SK-N-SH (cell line): ENCODE data around the gene DLG1. TPM values are rescaled to one million over a fixed set of nuclear protein-coding genes. Genes with fewer than 3 reads are reported as not detected.

Experiments used
- CTCF ChIA-PET: fragments of 300-600, 350-600 bp; formaldehyde crosslinking; extraction: SDS; loops from one replicate; lab custom pipeline; 2021; lab: Yijun Ruan, JAX
- POLR2A ChIA-PET: fragments of 350-600 bp; sonication (Branson Sonifier 250); formaldehyde crosslinking; extraction: SDS; loops from one replicate; lab custom pipeline; 2020; ENCODE audit warnings: antibody characterized with exemption, inconsistent platforms; lab: Yijun Ruan, JAX
- DNase-seq: peaks from one replicate; pipeline ENCODE4 v3.0.0; 2012
- H2AFZ ChIP-seq: fragments of 200-600 bp; sonication (generic); 2 replicates; pipeline ENCODE4 v1.8.1; 2016; ENCODE audit warnings: antibody characterized with exemption, mild to moderate bottlenecking, low read depth
- H3F3A ChIP-seq: fragments of 200-600 bp; sonication (generic); replicated peaks from 2 replicates; pipeline ENCODE3; 2016; ENCODE audit warnings: antibody characterized with exemption, mild to moderate bottlenecking; ENCODE audit not compliant: insufficient read depth
- H3K27ac ChIP-seq, 2 experiments: fragments of 200-500 bp in 1 of 2; fragments of 200-600 bp in 1 of 2; sonication (Bioruptor generic) in 1 of 2; sonication (generic), shearing (Covaris generic) in 1 of 2; 2 replicates each; pipeline versions ENCODE4 v1.5.1 to v1.6.1; 2014 to 2016; ENCODE audit warnings: low read depth in 2 of 2, inconsistent platforms in 1 of 2, low read length in 1 of 2, mild to moderate bottlenecking in 1 of 2, mixed read lengths in 1 of 2
- H3K27me3 ChIP-seq: fragments of 200-600 bp; sonication (generic), shearing (Covaris generic); 2 replicates; pipeline ENCODE4 v1.6.1; 2016; ENCODE audit warnings: mixed run types; ENCODE audit not compliant: insufficient read depth
- H3K36me3 ChIP-seq, 2 experiments: fragments of 200-500 bp in 1 of 2; fragments of 200-600 bp in 1 of 2; sonication (Bioruptor generic) in 1 of 2; sonication (generic) in 1 of 2; replicated peaks in 1 of 2; 2 replicates each; pipeline versions ENCODE3 to v1.5.1; 2014 to 2016; ENCODE audit warnings: low read length in 1 of 2, mild to moderate bottlenecking in 1 of 2; ENCODE audit not compliant: insufficient read depth in 2 of 2, control insufficient read depth in 1 of 2
- H3K4me1 ChIP-seq, 2 experiments: fragments of 200-500 bp in 1 of 2; fragments of 200-600 bp in 1 of 2; sonication (Bioruptor generic) in 1 of 2; sonication (generic), shearing (Covaris generic) in 1 of 2; 2 replicates each; pipeline versions ENCODE4 v1.5.1 to v1.6.1; 2014 to 2016; ENCODE audit warnings: low read depth in 1 of 2, low read length in 1 of 2, mixed run types in 1 of 2; ENCODE audit not compliant: insufficient read depth in 2 of 2, control insufficient read depth in 1 of 2
- H3K4me2 ChIP-seq: fragments of 200-600 bp; sonication (generic), shearing (Covaris generic); 2 replicates; pipeline ENCODE4 v1.6.1; 2017; ENCODE audit warnings: mixed run types
- H3K4me3 ChIP-seq, 2 experiments: fragments of 200-500 bp in 1 of 2; fragments of 200-600 bp in 1 of 2; sonication (Bioruptor generic) in 1 of 2; sonication (generic), shearing (Covaris generic) in 1 of 2; 2 replicates each; pipeline versions ENCODE4 v1.5.1 to v1.8.1; 2014 to 2016; ENCODE audit warnings: low read depth in 2 of 2, inconsistent platforms in 1 of 2, low read length in 1 of 2, mild to moderate bottlenecking in 1 of 2, mixed read lengths in 1 of 2, moderate library complexity in 1 of 2
- H3K79me2 ChIP-seq: fragments of 200-600 bp; sonication (generic); 2 replicates; pipeline ENCODE4 v1.8.1; 2017; ENCODE audit warnings: mild to moderate bottlenecking; ENCODE audit not compliant: insufficient read depth
- H3K9ac ChIP-seq: fragments of 200-600 bp; sonication (generic); 2 replicates; pipeline ENCODE4 v1.6.1; 2017; ENCODE audit warnings: mixed run types
- H3K9me2 ChIP-seq: fragments of 200-600 bp; sonication (generic); 2 replicates; pipeline ENCODE4 v1.6.1; 2017; ENCODE audit warnings: mixed run types
- H3K9me3 ChIP-seq: fragments of 200-600 bp; sonication (generic); 2 replicates; pipeline ENCODE4 v1.6.1; 2017; ENCODE audit warnings: mixed run types, mild to moderate bottlenecking, moderate library complexity
- H4K20me1 ChIP-seq: fragments of 200-600 bp; sonication (generic); 2 replicates; pipeline ENCODE4 v1.6.1; 2017; ENCODE audit warnings: mild to moderate bottlenecking, mixed run types; ENCODE audit not compliant: insufficient read depth
- CHD2 ChIP-seq: fragments of 150-350 bp; IDR thresholded peaks from 2 replicates; pipeline ENCODE4 v1.6.1; 2018; ENCODE audit warnings: low read length; ENCODE audit not compliant: partially characterized antibody
- CTCF ChIP-seq: fragments of 200-600 bp; sonication (generic); IDR thresholded peaks from 2 replicates; pipeline ENCODE4 v1.6.1; 2017; ENCODE audit warnings: antibody characterized with exemption, mild to moderate bottlenecking, moderate library complexity
- ELF1 ChIP-seq: IDR thresholded peaks from 2 replicates; pipeline ENCODE4 v1.4.0; 2012
- EZH2phosphoT487 ChIP-seq: fragments of 200-600 bp; sonication (generic); IDR thresholded peaks from 2 replicates; pipeline ENCODE4 v1.6.1; 2017; ENCODE audit warnings: low read depth, mixed run types, mild to moderate bottlenecking, antibody characterized with exemption, moderate library complexity, borderline replicate concordance
- FOXJ3 ChIP-seq: sonication (generic); formaldehyde crosslinking; IDR thresholded peaks from 2 replicates; pipeline ENCODE4 v1.5.1; 2020; ENCODE audit warnings: mild to moderate bottlenecking, missing genetic modification reagents
- FOXM1 ChIP-seq: IDR thresholded peaks from 2 replicates; pipeline ENCODE4 v1.4.0; 2012; ENCODE audit warnings: low read depth, mild to moderate bottlenecking
- GATA2 ChIP-seq: sonication (generic); formaldehyde crosslinking; IDR thresholded peaks from 2 replicates; pipeline ENCODE4 v1.5.0; 2020; ENCODE audit warnings: mild to moderate bottlenecking, missing genetic modification reagents
- MAX ChIP-seq: IDR thresholded peaks from 2 replicates; pipeline ENCODE4 v1.4.0; 2012; ENCODE audit warnings: low read depth
- MEF2A ChIP-seq: IDR thresholded peaks from 2 replicates; pipeline ENCODE4 v1.4.0; 2012; ENCODE audit warnings: low read depth, borderline replicate concordance
- NFIC ChIP-seq: IDR thresholded peaks from 2 replicates; pipeline ENCODE4 v1.4.0; 2012; ENCODE audit warnings: borderline replicate concordance
- NRF1 ChIP-seq: IDR thresholded peaks from 2 replicates; pipeline ENCODE4 v1.6.1; 2012; ENCODE audit warnings: low read depth, mild to moderate bottlenecking, low read length
- RAD21 ChIP-seq: IDR thresholded peaks from 2 replicates; pipeline ENCODE4 v1.6.1; 2012; ENCODE audit warnings: mild to moderate bottlenecking, low read length
- RCOR1 ChIP-seq: fragments of 150-350 bp; IDR thresholded peaks from 2 replicates; pipeline ENCODE4 v1.6.1; 2017; ENCODE audit warnings: antibody characterized with exemption, low read length
- RFX5 ChIP-seq: IDR thresholded peaks from 2 replicates; pipeline ENCODE4 v1.6.1; 2012; ENCODE audit warnings: mild to moderate bottlenecking, improper control_type of control experiment, low read length
- RXRA ChIP-seq: IDR thresholded peaks from 2 replicates; pipeline ENCODE4 v1.4.0; 2012; ENCODE audit warnings: low read depth, mild to moderate bottlenecking, borderline replicate concordance
- TEAD4 ChIP-seq: IDR thresholded peaks from 2 replicates; pipeline ENCODE4 v1.4.0; 2012; ENCODE audit warnings: mild to moderate bottlenecking, borderline replicate concordance; ENCODE audit not compliant: insufficient read depth
- USF1 ChIP-seq: IDR thresholded peaks from 2 replicates; pipeline ENCODE4 v1.4.0; 2012; ENCODE audit warnings: low read depth, borderline replicate concordance
- USF2 ChIP-seq: fragments of 150-350 bp; IDR thresholded peaks from 2 replicates; pipeline ENCODE4 v1.6.1; 2017; ENCODE audit warnings: antibody characterized with exemption, low read length, low read depth, borderline replicate concordance
- YY1 ChIP-seq: IDR thresholded peaks from 2 replicates; pipeline ENCODE4 v1.4.0; 2012; ENCODE audit warnings: low read depth, mild to moderate bottlenecking
- ZBTB33 ChIP-seq: IDR thresholded peaks from 2 replicates; pipeline ENCODE4 v1.4.0; 2012; ENCODE audit warnings: low read depth, borderline replicate concordance
- WGBS: methylation state at CpG from one replicate; pipeline ENCODE4 v1.1.6; 2017; ENCODE audit warnings: low lambda C conversion rate; 5-methylcytosine and 5-hydroxymethylcytosine counted together
- polyA plus RNA-seq, 3 experiments: library from polyadenylated mRNA; depleted of rRNA; stranded (reverse); fragments of >200 nt; gene quantifications; 2 replicates each; pipeline ENCODE4 v1.2.3, GENCODE V29; 2012

The DLG1 gene
- polyA plus RNA-seq, 1 of the 3 experiments (the other 2 are of a cell fraction), result 16.5 TPM

- no peak for TF ChIP-seq CTCF
- no peak for TF ChIP-seq TEAD4
- TF ChIP-seq FOXM1, result no peak
- TF ChIP-seq NRF1, result no peak
- no peak for TF ChIP-seq EZH2phosphoT487
- peak; percentile 39; the same call in 1 of the 2 replicates for TF ChIP-seq MAX
- no peak for TF ChIP-seq RAD21
- no peak for TF ChIP-seq FOXJ3
- peak; percentile 65 for TF ChIP-seq USF2
- TF ChIP-seq USF1, result peak; percentile 95
Observed at GRCh38 chr3:197297476-197298340, 704 bp downstream of the DLG1 start (continued).

GRCh38 chr3:197297002-197297401, 1.4 kb downstream of the DLG1 start:
- Histone ChIP-seq H3K9me3 (no peaks in the 10 kb centered on the region), H3K4me2 (peak overlapping the region; percentile 88), H3K4me3 (peak overlapping the region; percentile 93 to 96), H3K9ac (peak overlapping the region; percentile 87), H3K4me1 (peaks cover 4 to 9% of the 10 kb centered on the region in 2 experiments; a peak in 3 of 4 replicates), H3K9me2 (no peaks in the 10 kb centered on the region), H4K20me1 (peaks cover 12% of the 10 kb centered on the region; the same call in 1 of the 2 replicates), H3K79me2 (peaks cover 55% of the 10 kb centered on the region), H3K27me3 (no peaks in the 10 kb centered on the region), H3K27ac (peak overlapping the region; percentile 86 to 94), H3F3A (no peaks in the 10 kb centered on the region), H3K36me3 (peaks cover 40% of the 10 kb centered on the region in 2 experiments), H2AFZ (no peak overlapping the region; the same call in 1 of the 2 replicates)
- POLR2A ChIA-PET, result interaction anchor here (0.6 to 1.1 kb wide), 3 partner anchors 14 to 170 kb away, joined by 3 read pairs; no protein-coding TSS in a partner anchor
- CTCF ChIA-PET, result interaction anchor here (1.3 to 6.3 kb wide), 3 partner anchors 40 to 257 kb away, joined by 3 to 28 read pairs (median 3); no protein-coding TSS in a partner anchor
- no peak for DNase-seq
- 3% methylated on average over 15 of the region's 15 CpGs for WGBS
- no peak for TF ChIP-seq CHD2
- no peak for TF ChIP-seq ELF1
- no peak for TF ChIP-seq RCOR1
- TF ChIP-seq NFIC, result no peak
- TF ChIP-seq NRF1, result no peak
- TF ChIP-seq ZBTB33, result no peak
- TF ChIP-seq RXRA, result no peak
- no peak for TF ChIP-seq FOXM1
- no peak for TF ChIP-seq MEF2A
- TF ChIP-seq MAX, result no peak
- no peak for TF ChIP-seq RFX5
- no peak for TF ChIP-seq GATA2 (CRISPR knock-in tag)
- TF ChIP-seq YY1, result no peak
- no peak for TF ChIP-seq EZH2phosphoT487
